Epithelial cell of esophagus (primary cell): ENCODE results near the gene TMC8.

ENCODE experiments used
- DNase-seq: peaks from one replicate; pipeline ENCODE4 v3.0.0; 2010; ENCODE audit warnings: low read depth
- H3K4me3 ChIP-seq: 2 replicates; pipeline ENCODE4 v1.5.1; 2011; ENCODE audit warnings: mild to moderate bottlenecking, low read length, control low read depth
- TF ChIP-seq, protein P1 (sequence below): IDR thresholded peaks from 2 replicates; pipeline ENCODE4 v1.5.1; 2011; ENCODE audit warnings: low read depth, mild to moderate bottlenecking, low read length, control low read depth, inconsistent platforms; ENCODE audit not compliant: insufficient read depth; ENCODE audit errors: missing control alignments

Gene TMC8

DNA sequence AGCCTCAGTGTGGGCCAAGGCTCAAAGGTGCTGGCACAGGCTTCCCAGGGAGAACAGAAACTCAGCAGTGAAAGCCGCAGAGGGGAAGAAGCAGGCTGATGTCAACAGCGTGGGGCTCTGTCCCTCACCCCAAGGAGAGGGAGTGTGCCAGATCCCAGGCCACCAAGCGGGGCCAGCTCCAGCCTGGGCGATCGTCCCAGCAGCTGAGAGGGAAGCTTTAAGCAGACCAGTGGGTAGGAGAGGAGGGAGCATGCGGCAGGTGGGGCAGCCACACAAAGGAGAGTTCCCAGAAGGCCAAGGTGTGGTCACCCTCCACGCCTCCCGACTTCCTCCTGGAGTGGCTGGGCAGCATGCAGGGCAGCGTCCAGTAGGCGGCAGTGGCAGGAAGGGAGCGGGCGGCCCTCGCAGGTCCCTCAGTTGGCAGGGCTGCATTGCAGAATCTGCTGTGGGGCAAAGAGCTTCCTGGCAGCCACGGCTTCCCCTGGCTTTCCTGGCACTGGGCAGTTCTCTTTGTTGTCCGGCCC lies 43.8 kb downstream of the TMC8 start:
- TF ChIP-seq, protein P1, sequence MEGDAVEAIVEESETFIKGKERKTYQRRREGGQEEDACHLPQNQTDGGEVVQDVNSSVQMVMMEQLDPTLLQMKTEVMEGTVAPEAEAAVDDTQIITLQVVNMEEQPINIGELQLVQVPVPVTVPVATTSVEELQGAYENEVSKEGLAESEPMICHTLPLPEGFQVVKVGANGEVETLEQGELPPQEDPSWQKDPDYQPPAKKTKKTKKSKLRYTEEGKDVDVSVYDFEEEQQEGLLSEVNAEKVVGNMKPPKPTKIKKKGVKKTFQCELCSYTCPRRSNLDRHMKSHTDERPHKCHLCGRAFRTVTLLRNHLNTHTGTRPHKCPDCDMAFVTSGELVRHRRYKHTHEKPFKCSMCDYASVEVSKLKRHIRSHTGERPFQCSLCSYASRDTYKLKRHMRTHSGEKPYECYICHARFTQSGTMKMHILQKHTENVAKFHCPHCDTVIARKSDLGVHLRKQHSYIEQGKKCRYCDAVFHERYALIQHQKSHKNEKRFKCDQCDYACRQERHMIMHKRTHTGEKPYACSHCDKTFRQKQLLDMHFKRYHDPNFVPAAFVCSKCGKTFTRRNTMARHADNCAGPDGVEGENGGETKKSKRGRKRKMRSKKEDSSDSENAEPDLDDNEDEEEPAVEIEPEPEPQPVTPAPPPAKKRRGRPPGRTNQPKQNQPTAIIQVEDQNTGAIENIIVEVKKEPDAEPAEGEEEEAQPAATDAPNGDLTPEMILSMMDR: peak; percentile 41
- peak; percentile 39 for DNase-seq
- no peak overlapping the region for H3K4me3 ChIP-seq

GRCh38 chr17:78174870-78175642 lies 44.5 kb downstream of the TMC8 start:
- peak; percentile 33 for DNase-seq
- TF ChIP-seq, protein P1: peak; percentile 20
- no peak overlapping the region for H3K4me3 ChIP-seq

GRCh38 chr17:78175643-78175981 lies 45.0 kb downstream of the TMC8 start:
- no peak for DNase-seq
- TF ChIP-seq, protein P1: no peak
- no peak overlapping the region for H3K4me3 ChIP-seq

GRCh38 chr17:78176548-78177025 lies 46.0 kb downstream of the TMC8 start:
- H3K4me3 ChIP-seq: no peak overlapping the region
- DNase-seq: peak; percentile 74
- TF ChIP-seq, protein P1: peak; percentile 96

- no peak overlapping the region for H3K4me3 ChIP-seq
- TF ChIP-seq, protein P1: no peak
- peak; percentile 71 for DNase-seq
These were observed 48.8 kb downstream of the TMC8 start for GRCh38 chr17:78179372-78179771.

- DNase-seq: no peak
- no peak overlapping the region for H3K4me3 ChIP-seq
These were observed 49.5 kb downstream of the TMC8 start for GRCh38 chr17:78180083-78180482.

More at GRCh38 chr17:78180083-78180482, 49.5 kb downstream of the TMC8 start:
- TF ChIP-seq, protein P1: no peak
